Activated T-cell treated with anti-CD3 and anti-CD28 coated beads for 24 hours (primary cell): ENCODE results near the gene FLRT1.

Experiments used
- DNase-seq: peaks from one replicate; pipeline ENCODE4 v3.0.0-alpha.2; 2020; ENCODE audit warnings: low read depth

The FLRT1 gene

GRCh38 chr11:64023712-64024710, 11.7 kb upstream of the FLRT1 start:
- no peak for DNase-seq

GRCh38 chr11:64025205-64025604, 10.5 kb upstream of the FLRT1 start:
- no peak for DNase-seq

GRCh38 chr11:64026575-64027205, 9.0 kb upstream of the FLRT1 start:
- no peak for DNase-seq

- no peak for DNase-seq
Measured at GRCh38 chr11:64027651-64028397, 7.9 kb upstream of the FLRT1 start.

- DNase-seq, result no peak
Measured at GRCh38 chr11:64028398-64029115, 7.2 kb upstream of the FLRT1 start.

- DNase-seq, result no peak
Measured at GRCh38 chr11:64029773-64030172, 6.0 kb upstream of the FLRT1 start.

GRCh38 chr11:64031001-64031400, 4.7 kb upstream of the FLRT1 start:
- DNase-seq, result no peak

GRCh38 chr11:64032050-64032449, 3.7 kb upstream of the FLRT1 start:
- no peak for DNase-seq

GRCh38 chr11:64034411-64034811, 1.3 kb upstream of the FLRT1 start:
- no peak for DNase-seq

GRCh38 chr11:64035081-64035524, 628 bp upstream of the FLRT1 start:
- no peak for DNase-seq

- no peak for DNase-seq
Measured at GRCh38 chr11:64036087-64037026, 626 bp downstream of the FLRT1 start.

GRCh38 chr11:64037027-64037634, 1.4 kb downstream of the FLRT1 start:
- DNase-seq, result no peak

GRCh38 chr11:64038500-64038899, 2.8 kb downstream of the FLRT1 start:
- no peak for DNase-seq

- no peak for DNase-seq
Measured at GRCh38 chr11:64039012-64039665, 3.4 kb downstream of the FLRT1 start.

- no peak for DNase-seq
Measured at GRCh38 chr11:64040684-64041322, 5.1 kb downstream of the FLRT1 start.

GRCh38 chr11:64041846-64042245, 6.1 kb downstream of the FLRT1 start:
- DNase-seq, result no peak

GRCh38 chr11:64042301-64042700, 6.6 kb downstream of the FLRT1 start:
- no peak for DNase-seq

GRCh38 chr11:64043545-64043944, 7.8 kb downstream of the FLRT1 start:
- no peak for DNase-seq

GRCh38 chr11:64044730-64045393, 9.1 kb downstream of the FLRT1 start:
- DNase-seq, result no peak
